ENCODE data around the gene CLDN22. TPM values are rescaled to one million over a fixed set of nuclear protein-coding genes. Genes with fewer than 3 reads are reported as not detected.

Gene CLDN22
- total RNA-seq (ENCODE audit: low replicate concordance), result under 0.01 TPM in 1 of 2 replicates, not detected in the other

GRCh38 chr4:183320211-183321059 lies at the start of gene CLDN22:
Gene CLDN22 (minus strand): TSS chr4:183320276. CDS start chr4:183320218, 58 bp downstream.
- H3K4me3 ChIP-seq (ENCODE audit: low read depth, low read length), result no peak within 1 kb of the TSS
- no peak for DNase-seq (ENCODE audit: low read depth)
- no peak for TF ChIP-seq CTCF (IDR thresholded peaks at IDR 0.05; ENCODE audit: insufficient read depth, low read length)

GRCh38 chr4:183369073-183369472 lies 49.0 kb upstream of the CLDN22 start:
- no peak overlapping the region for H3K4me3 ChIP-seq (ENCODE audit: low read depth, low read length)
- TF ChIP-seq CTCF (IDR thresholded peaks at IDR 0.05; ENCODE audit: insufficient read depth, low read length), result no peak
- DNase-seq (ENCODE audit: low read depth), result no peak

GRCh38 chr4:183366206-183366835 lies 46.2 kb upstream of the CLDN22 start:
- DNase-seq (ENCODE audit: low read depth), result no peak
- TF ChIP-seq CTCF (IDR thresholded peaks at IDR 0.05; ENCODE audit: insufficient read depth, low read length), result no peak
- no peak overlapping the region for H3K4me3 ChIP-seq (ENCODE audit: low read depth, low read length)

GRCh38 chr4:183364025-183364424 lies 43.9 kb upstream of the CLDN22 start:
- TF ChIP-seq CTCF (IDR thresholded peaks at IDR 0.05; ENCODE audit: insufficient read depth, low read length), result no peak
- DNase-seq (ENCODE audit: low read depth), result no peak
- H3K4me3 ChIP-seq (ENCODE audit: low read depth, low read length), result no peak overlapping the region

- peak; percentile 30 for TF ChIP-seq CTCF (IDR thresholded peaks at IDR 0.05; ENCODE audit: insufficient read depth, low read length)
- peak; percentile 16 for DNase-seq (ENCODE audit: low read depth)
- H3K4me3 ChIP-seq (ENCODE audit: low read depth, low read length), result no peak overlapping the region
Observed at GRCh38 chr4:183362916-183363542, 43.0 kb upstream of the CLDN22 start.

GRCh38 chr4:183362036-183362435 lies 42.0 kb upstream of the CLDN22 start:
- TF ChIP-seq CTCF (IDR thresholded peaks at IDR 0.05; ENCODE audit: insufficient read depth, low read length), result no peak
- H3K4me3 ChIP-seq (ENCODE audit: low read depth, low read length), result no peak overlapping the region
- DNase-seq (ENCODE audit: low read depth), result no peak

Data from fibroblast of the aortic adventitia (primary cell).